Measurements from ENCODE around the gene COL4A6. TPM values are rescaled to one million over a fixed set of nuclear protein-coding genes. Genes with fewer than 3 reads are reported as not detected.

Gene COL4A6
- total RNA-seq, 1 donor from 2014 or later: 10.3 TPM

DNA sequence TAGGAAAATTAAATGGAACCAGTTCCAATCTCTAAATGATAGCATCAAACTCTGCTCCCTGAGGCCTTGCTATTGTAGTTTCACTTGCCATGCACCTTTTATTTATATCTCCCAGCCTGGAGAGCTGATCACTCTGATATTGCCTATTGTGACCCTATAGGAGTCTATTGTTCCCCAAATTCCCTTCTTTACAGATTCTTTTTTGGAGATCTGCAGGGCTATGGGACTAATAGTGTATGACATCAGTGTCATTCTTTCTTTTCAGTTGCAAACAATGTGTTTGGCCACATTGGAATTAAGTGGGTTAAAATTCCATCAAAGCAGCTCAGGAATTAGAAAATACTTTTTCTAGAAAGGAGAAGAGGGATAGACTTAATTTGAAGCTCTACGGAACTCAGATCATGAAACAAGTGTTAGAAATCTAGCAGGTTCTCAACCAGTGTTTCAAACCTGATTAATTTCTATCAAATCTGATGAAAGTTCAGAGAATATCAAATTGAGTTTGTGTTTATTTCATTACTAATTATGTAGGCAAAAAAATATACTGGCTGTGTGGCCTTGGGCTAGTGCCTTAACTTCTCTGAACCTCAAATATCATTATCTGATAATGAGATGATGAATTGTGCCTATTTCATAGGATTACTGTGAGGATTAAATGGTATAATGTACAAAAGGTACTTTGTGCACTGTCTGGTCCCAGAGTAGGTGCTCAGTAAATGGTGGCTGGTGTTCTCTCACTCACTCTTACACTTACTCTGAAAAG is 71.4 kb downstream of the COL4A6 start:
- H3K4me3 ChIP-seq: no peak overlapping the region
- H3K27ac ChIP-seq: no peak overlapping the region
- intact Hi-C loops (cut with DNase I): no loop called here
- TF ChIP-seq POLR2AphosphoS5 (IDR thresholded peaks at IDR 0.05; ENCODE audit: insufficient read depth in 1 of 2, low read depth in 1 of 2) (no peak), POLR2A (IDR thresholded peaks at IDR 0.05) (no peak)
- TF ChIP-seq, protein P1, sequence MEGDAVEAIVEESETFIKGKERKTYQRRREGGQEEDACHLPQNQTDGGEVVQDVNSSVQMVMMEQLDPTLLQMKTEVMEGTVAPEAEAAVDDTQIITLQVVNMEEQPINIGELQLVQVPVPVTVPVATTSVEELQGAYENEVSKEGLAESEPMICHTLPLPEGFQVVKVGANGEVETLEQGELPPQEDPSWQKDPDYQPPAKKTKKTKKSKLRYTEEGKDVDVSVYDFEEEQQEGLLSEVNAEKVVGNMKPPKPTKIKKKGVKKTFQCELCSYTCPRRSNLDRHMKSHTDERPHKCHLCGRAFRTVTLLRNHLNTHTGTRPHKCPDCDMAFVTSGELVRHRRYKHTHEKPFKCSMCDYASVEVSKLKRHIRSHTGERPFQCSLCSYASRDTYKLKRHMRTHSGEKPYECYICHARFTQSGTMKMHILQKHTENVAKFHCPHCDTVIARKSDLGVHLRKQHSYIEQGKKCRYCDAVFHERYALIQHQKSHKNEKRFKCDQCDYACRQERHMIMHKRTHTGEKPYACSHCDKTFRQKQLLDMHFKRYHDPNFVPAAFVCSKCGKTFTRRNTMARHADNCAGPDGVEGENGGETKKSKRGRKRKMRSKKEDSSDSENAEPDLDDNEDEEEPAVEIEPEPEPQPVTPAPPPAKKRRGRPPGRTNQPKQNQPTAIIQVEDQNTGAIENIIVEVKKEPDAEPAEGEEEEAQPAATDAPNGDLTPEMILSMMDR (IDR thresholded peaks at IDR 0.05): no peak
- H3K36me3 ChIP-seq: no peaks in the 10 kb centered on the region
- H3K4me1 ChIP-seq: no peaks in the 10 kb centered on the region
- no peaks in the 10 kb centered on the region for H3K9me3 ChIP-seq
- no peak for DNase-seq (ENCODE audit: extremely low spot score in 2 of 2)
- no peaks in the 10 kb centered on the region for H3K27me3 ChIP-seq

DNA sequence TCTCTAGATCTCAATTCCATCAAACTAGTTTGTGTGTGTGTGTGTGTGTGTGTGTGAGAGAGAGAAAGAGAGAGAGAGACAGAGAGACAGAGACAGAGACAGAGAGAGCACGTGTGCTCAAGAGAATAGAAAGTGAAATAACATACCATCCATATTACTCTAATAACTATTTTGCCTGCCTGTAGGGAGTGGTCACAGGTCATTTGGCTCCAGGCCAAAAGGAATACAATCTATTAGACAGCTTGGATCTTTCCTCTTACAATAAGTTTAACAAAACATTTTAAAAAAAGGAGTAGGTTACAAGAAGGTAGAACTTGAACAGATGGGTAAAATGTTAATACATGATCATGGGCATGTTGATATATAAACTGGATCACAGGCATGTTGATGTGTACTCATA is 76.2 kb downstream of the COL4A6 start:
- DNase-seq (ENCODE audit: extremely low spot score in 2 of 2): no peak
- no peaks in the 10 kb centered on the region for H3K27me3 ChIP-seq
- intact Hi-C loops (cut with DNase I): no loop called here
- H3K4me1 ChIP-seq: no peaks in the 10 kb centered on the region
- TF ChIP-seq, protein P1 (IDR thresholded peaks at IDR 0.05): no peak
- TF ChIP-seq POLR2A (IDR thresholded peaks at IDR 0.05): no peak
- TF ChIP-seq POLR2AphosphoS5 (IDR thresholded peaks at IDR 0.05; ENCODE audit: insufficient read depth in 1 of 2, low read depth in 1 of 2): no peak
- H3K4me3 ChIP-seq: no peak overlapping the region
- H3K9me3 ChIP-seq: no peaks in the 10 kb centered on the region
- H3K27ac ChIP-seq: no peak overlapping the region
- no peaks in the 10 kb centered on the region for H3K36me3 ChIP-seq

DNA sequence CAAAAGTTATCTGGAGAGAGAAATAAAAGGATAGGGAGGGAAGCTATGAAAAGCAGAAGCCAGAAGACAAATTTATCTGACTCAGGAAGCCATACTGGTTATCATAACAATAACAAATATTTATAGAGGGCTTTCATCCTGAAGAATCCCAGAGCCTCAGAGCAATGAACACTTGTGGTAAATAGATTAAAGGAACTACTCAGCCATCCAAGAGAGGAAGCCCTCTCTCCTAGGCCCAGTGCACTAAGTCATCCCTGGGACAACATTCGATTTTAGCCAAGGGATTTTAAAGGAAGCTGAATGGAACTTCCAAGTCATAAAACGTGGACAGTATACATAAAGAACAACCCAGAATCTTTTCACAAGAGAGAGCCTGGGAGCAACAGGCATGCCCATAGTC is 76.9 kb downstream of the COL4A6 start:
- Histone ChIP-seq H3K4me3 (no peak overlapping the region), H3K36me3 (no peaks in the 10 kb centered on the region), H3K4me1 (no peaks in the 10 kb centered on the region), H3K27ac (no peak overlapping the region), H3K27me3 (no peaks in the 10 kb centered on the region), H3K9me3 (no peaks in the 10 kb centered on the region)
- no peak for DNase-seq (ENCODE audit: extremely low spot score in 2 of 2)
- TF ChIP-seq, protein P1 (IDR thresholded peaks at IDR 0.05): no peak
- TF ChIP-seq POLR2AphosphoS5 (IDR thresholded peaks at IDR 0.05; ENCODE audit: insufficient read depth in 1 of 2, low read depth in 1 of 2) (no peak), POLR2A (IDR thresholded peaks at IDR 0.05) (no peak)
- intact Hi-C loops (cut with DNase I): no loop called here

DNA sequence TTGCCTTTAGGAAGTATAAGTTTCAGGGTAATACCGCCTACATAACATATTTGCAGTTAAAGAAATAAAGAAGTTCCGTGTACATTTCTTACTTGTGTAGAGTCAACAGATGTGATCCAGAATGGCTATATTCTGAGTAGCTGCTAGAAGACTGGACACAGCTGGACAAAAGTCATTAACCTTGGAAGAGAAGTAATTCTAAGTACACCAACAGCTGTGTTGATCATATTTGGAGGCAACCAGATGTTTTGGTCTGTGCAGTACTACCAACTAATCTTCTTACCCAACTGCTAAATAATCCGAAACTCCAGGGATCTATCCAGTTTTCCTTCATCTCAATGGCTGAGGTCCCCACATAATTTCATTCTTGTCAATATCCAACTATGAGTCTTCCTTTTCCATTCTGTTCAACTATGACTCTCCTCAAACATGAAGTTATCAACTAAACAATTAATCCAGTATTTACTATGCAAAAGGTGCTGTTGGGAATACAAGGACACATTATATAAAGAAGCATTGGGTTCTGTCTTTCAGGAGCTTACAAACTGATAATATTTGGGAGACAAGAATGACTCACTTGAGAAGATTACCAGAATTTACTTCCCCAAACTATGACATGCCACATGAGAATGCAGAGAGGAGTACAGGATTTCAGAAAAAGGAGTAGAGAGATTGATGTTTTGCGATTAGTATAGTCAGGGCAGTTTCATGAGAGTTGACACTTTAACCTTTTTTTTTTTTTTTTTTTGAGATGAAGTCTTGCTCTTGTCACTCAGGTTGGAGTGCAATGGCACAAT is 78.2 kb downstream of the COL4A6 start:
- Histone ChIP-seq H3K27ac (no peak overlapping the region), H3K27me3 (no peaks in the 10 kb centered on the region), H3K36me3 (no peaks in the 10 kb centered on the region), H3K4me3 (no peak overlapping the region), H3K9me3 (no peaks in the 10 kb centered on the region), H3K4me1 (no peaks in the 10 kb centered on the region)
- TF ChIP-seq, protein P1 (IDR thresholded peaks at IDR 0.05): no peak
- no peak for TF ChIP-seq POLR2AphosphoS5 (IDR thresholded peaks at IDR 0.05; ENCODE audit: insufficient read depth in 1 of 2, low read depth in 1 of 2)
- no peak for TF ChIP-seq POLR2A (IDR thresholded peaks at IDR 0.05)
- intact Hi-C loops (cut with DNase I): no loop called here
- DNase-seq (ENCODE audit: extremely low spot score in 2 of 2): no peak

DNA sequence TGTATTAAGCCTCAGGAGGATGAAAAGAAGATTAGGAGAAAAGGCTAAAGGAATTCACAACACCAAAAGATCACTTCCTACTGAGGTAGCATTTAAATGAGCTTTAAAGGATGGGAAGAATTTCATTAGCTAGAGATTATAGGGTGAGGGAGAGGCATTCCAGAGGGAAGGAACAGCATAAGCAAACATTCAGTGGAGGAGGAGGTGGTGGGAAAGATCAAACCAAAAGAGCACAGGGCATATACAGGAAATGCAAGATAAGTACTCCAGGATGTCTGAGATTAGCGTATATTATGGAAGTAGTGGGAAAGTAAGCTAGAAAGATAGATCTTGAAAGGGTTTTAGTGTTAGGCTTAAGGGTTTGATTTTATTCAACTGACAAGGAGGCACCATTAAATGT is 84.8 kb downstream of the COL4A6 start:
- TF ChIP-seq, protein P1 (IDR thresholded peaks at IDR 0.05): no peak
- TF ChIP-seq POLR2A (IDR thresholded peaks at IDR 0.05) (no peak), POLR2AphosphoS5 (IDR thresholded peaks at IDR 0.05; ENCODE audit: insufficient read depth in 1 of 2, low read depth in 1 of 2) (no peak)
- H3K27ac ChIP-seq: no peak overlapping the region
- H3K4me1 ChIP-seq: peaks cover 5% of the 10 kb centered on the region
- no peak overlapping the region for H3K4me3 ChIP-seq
- H3K27me3 ChIP-seq: no peaks in the 10 kb centered on the region
- intact Hi-C loops (cut with DNase I): no loop called here
- no peaks in the 10 kb centered on the region for H3K36me3 ChIP-seq
- no peaks in the 10 kb centered on the region for H3K9me3 ChIP-seq
- no peak for DNase-seq (ENCODE audit: extremely low spot score in 2 of 2)

Data from vagina (tissue), 2 donors.